GM12878 (cell line): ENCODE data around the gene ITIH5. TPM values are rescaled to one million over a fixed set of nuclear protein-coding genes. Genes with fewer than 3 reads are reported as not detected.

Experiments used
- ATAC-seq: fragments of 200-7000 bp; cut with Tn5 transposase; 3 replicates; pipeline ENCODE4 v1.9.1; 2020; ENCODE audit warnings: mild to moderate bottlenecking, moderate library complexity
- BruUV-seq: library from RNA; stranded (reverse); fragments of 400-500 nt; replicated peaks from 2 replicates; lab custom pipeline; 2021; lab: Mats Ljungman, UMichigan
- CTCF ChIA-PET: fragments of 300-600 bp; sonication (Branson Sonifier 250); formaldehyde crosslinking; extraction: SDS; loops from one replicate; lab custom pipeline; 2021; ENCODE audit warnings: inconsistent platforms; lab: Yijun Ruan, JAX
- POLR2A ChIA-PET: fragments of 350-600 bp; formaldehyde crosslinking; extraction: SDS; loops from one replicate; lab custom pipeline; 2021; ENCODE audit warnings: inconsistent platforms; lab: Charles Lee
- RAD21 ChIA-PET: fragments of 300-600 bp; sonication (Branson Sonifier 250); formaldehyde crosslinking; loops from one replicate; lab custom pipeline; 2023; ENCODE audit warnings: antibody characterized with exemption; ENCODE audit not compliant: unreplicated experiment; lab: Charles Lee
- SMC1A ChIA-PET: fragments of 300-600 bp; sonication (Branson Sonifier 250); formaldehyde crosslinking; loops from one replicate; lab custom pipeline; 2023; ENCODE audit not compliant: unreplicated experiment, uncharacterized antibody; lab: Charles Lee
- DNase-seq: peaks from one replicate; pipeline ENCODE4 v3.0.0-alpha.2; 2011; ENCODE audit warnings: low read depth, low spot score
- FAIRE-seq: peaks from 3 replicates; lab custom pipeline; 2011; peaks lifted over from hg19 to GRCh38; lab: Jason Lieb, UNC
- H2AFZ ChIP-seq: 2 replicates; pipeline ENCODE4 v1.6.0; 2011; ENCODE audit warnings: low read depth, low read length, control low read depth; ENCODE audit not compliant: control insufficient read depth
- H3K27ac ChIP-seq: 2 replicates; pipeline ENCODE4 v1.5.1; 2011; ENCODE audit warnings: control low read depth; ENCODE audit not compliant: control insufficient read depth, insufficient read depth
- H3K27me3 ChIP-seq, 2 experiments: replicated peaks in 1 of 2; 2 replicates each; pipeline versions ENCODE4 v1.6.0 to v1.6.1; 2011; ENCODE audit warnings: low read length in 1 of 2; ENCODE audit not compliant: control insufficient read depth in 2 of 2, insufficient read depth in 2 of 2
- H3K36me3 ChIP-seq, 2 experiments: 2 replicates each; pipeline ENCODE4 v1.5.1; 2011; ENCODE audit warnings: low read length in 1 of 2; ENCODE audit not compliant: control insufficient read depth in 2 of 2, insufficient read depth in 2 of 2
- H3K4me1 ChIP-seq: 2 replicates; pipeline ENCODE4 v1.6.1; 2011; ENCODE audit warnings: mild to moderate bottlenecking, low read length, moderate library complexity, mixed read lengths; ENCODE audit not compliant: control insufficient read depth, insufficient read depth
- H3K4me2 ChIP-seq: 2 replicates; pipeline ENCODE4 v1.6.0; 2011; ENCODE audit warnings: control low read depth; ENCODE audit not compliant: control insufficient read depth, insufficient read depth
- H3K4me3 ChIP-seq: fragments of 200-600 bp; sonication (generic); 2 replicates; pipeline ENCODE4 v1.5.1; 2016
- H3K79me2 ChIP-seq: 2 replicates; pipeline ENCODE4 v1.6.0; 2011; ENCODE audit warnings: low read length; ENCODE audit not compliant: control insufficient read depth, insufficient read depth
- H3K9ac ChIP-seq: 2 replicates; pipeline ENCODE4 v1.8.0; 2011; ENCODE audit warnings: low read length, control low read depth, mixed read lengths; ENCODE audit not compliant: control insufficient read depth, insufficient read depth
- H3K9me3 ChIP-seq: replicated peaks from 3 replicates; pipeline ENCODE4 v1.5.1; 2011; ENCODE audit warnings: mild to moderate bottlenecking, low read length; ENCODE audit not compliant: control insufficient read depth, insufficient read depth
- H4K20me1 ChIP-seq: 2 replicates; pipeline ENCODE4 v1.6.0; 2011; ENCODE audit not compliant: control insufficient read depth, insufficient read depth
- BCL3 ChIP-seq: IDR thresholded peaks from 2 replicates; pipeline ENCODE4 v1.6.1; 2011; ENCODE audit warnings: borderline replicate concordance, low read depth, mild to moderate bottlenecking, moderate library complexity, low read length; ENCODE audit not compliant: insufficient read depth, poor library complexity, severe bottlenecking
- CBFB ChIP-seq: IDR thresholded peaks from 2 replicates; pipeline ENCODE4 v1.6.1; 2016; ENCODE audit warnings: antibody characterized with exemption, low read depth
- CEBPZ ChIP-seq: fragments of 150-350 bp; IDR thresholded peaks from 2 replicates; pipeline ENCODE4 v1.6.1; 2016; ENCODE audit warnings: low read depth, low read length
- FOS ChIP-seq: IDR thresholded peaks from 3 replicates; pipeline ENCODE4 v1.6.1; 2011; ENCODE audit warnings: borderline replicate concordance; ENCODE audit not compliant: insufficient read length; ENCODE audit errors: extremely low read depth
- KLF5 ChIP-seq: fragments of 450-650 bp; IDR thresholded peaks from 2 replicates; pipeline ENCODE4 v1.6.1; 2014; ENCODE audit warnings: mild to moderate bottlenecking; ENCODE audit not compliant: partially characterized antibody
- MEF2A ChIP-seq: IDR thresholded peaks from 2 replicates; pipeline ENCODE4 v1.6.1; 2011; ENCODE audit warnings: low read depth, mild to moderate bottlenecking, low read length, moderate library complexity; ENCODE audit not compliant: insufficient read depth
- MYC ChIP-seq: IDR thresholded peaks from 2 replicates; pipeline ENCODE4 v1.6.1; 2011; ENCODE audit warnings: mild to moderate bottlenecking, low read length, moderate library complexity, inconsistent platforms; ENCODE audit not compliant: insufficient read depth, insufficient replicate concordance, insufficient read length, severe bottlenecking
- PML ChIP-seq: IDR thresholded peaks from 2 replicates; pipeline ENCODE4 v1.6.1; 2012; ENCODE audit warnings: low read length, inconsistent platforms
- RAD21 ChIP-seq: IDR thresholded peaks from 2 replicates; pipeline ENCODE4 v1.6.1; 2011; ENCODE audit warnings: mild to moderate bottlenecking, low read depth, low read length, moderate library complexity; ENCODE audit not compliant: insufficient read depth
- TAF1 ChIP-seq: IDR thresholded peaks from 2 replicates; pipeline ENCODE4 v1.6.1; 2011; ENCODE audit warnings: mild to moderate bottlenecking, low read depth, low read length, borderline replicate concordance
- ZBTB33 ChIP-seq: fragments of 450-650 bp; IDR thresholded peaks from 2 replicates; pipeline ENCODE4 v1.6.1; 2017; ENCODE audit warnings: mild to moderate bottlenecking
- ZNF217 ChIP-seq: fragments of 450-650 bp; IDR thresholded peaks from 2 replicates; pipeline ENCODE4 v1.6.1; 2017; ENCODE audit warnings: antibody characterized with exemption, mild to moderate bottlenecking
- WGBS: methylation state at CpG from one replicate; pipeline ENCODE4 v1.1.6; 2016; ENCODE audit warnings: low lambda C conversion rate; ENCODE audit not compliant: insufficient replicate concordance, insufficient coverage; ENCODE audit errors: missing lambda C conversion rate; 5-methylcytosine and 5-hydroxymethylcytosine counted together
- in situ Hi-C: fragments of 300-500 bp; cut with MboI; formaldehyde crosslinking; loops from 9 replicates; pipeline ENCODE4 v1.14.3; 2018; ENCODE audit warnings: mixed read lengths
- intact Hi-C: fragments of 100-400 bp; cut with micrococcal nuclease; formaldehyde crosslinking; loops from one replicate; pipeline ENCODE4 v1.14.2; 2022; ENCODE audit not compliant: unreplicated experiment
- polyA plus RNA-seq, 11 experiments: library from polyadenylated mRNA; depleted of rRNA in 4 of 11; unstranded in 6 of 11; stranded (reverse) in 5 of 11; fragments of >200 nt; fragmentation: Nextera tagmentation in 4 of 11; fragmentation: Illumina TruSeq in 1 of 11; extraction: Ambion mirVana in 4 of 11; extraction: Trizol in 1 of 11; gene quantifications; 1 replicate in 1 of 11; 2 replicates in 10 of 11; pipeline versions ENCODE4 v1.2.1 to v1.2.3, GENCODE V29; 2011 to 2016; ENCODE audit warnings: inconsistent platforms in 2 of 11, missing spikeins in 2 of 11, low read depth in 1 of 11
- total RNA-seq, 4 experiments: library from RNA; depleted of rRNA in 3 of 4; stranded (reverse); fragments of >200 nt in 3 of 4; fragmentation: Illumina TruSeq in 1 of 4; extraction: Trizol in 1 of 4; gene quantifications; 2 replicates each; pipeline versions ENCODE4 v1.2.1 to v1.2.3, GENCODE V29; 2013 to 2021

Gene ITIH5
- total and polyA plus RNA-seq, 10 of the 15 experiments (the other 5 are each of a cell fraction or from before 2014, with no cell fraction given), result 0.14 to 0.43 (median 0.21) TPM; not detected in 7

GRCh38 chr10:7605565-7606295, 61.0 kb downstream of the ITIH5 start (continued):
- no peak for TF ChIP-seq BCL3
- TF ChIP-seq FOS, result no peak
- no peak for TF ChIP-seq ZBTB33
- TF ChIP-seq CBFB, result no peak

- DNase-seq (no peak), FAIRE-seq (no peak), ATAC-seq (no peak)
- in situ Hi-C loops (no loop called here), intact Hi-C loops (no loop called here)
- BruUV-seq, result no TSS peak
- ChIA-PET POLR2A (no interaction called here), RAD21 (no interaction called here), SMC1A (interaction anchor here (1.3 to 1.8 kb wide), 2 partner anchors 10 to 76 kb away, joined by 5 read pairs; no protein-coding TSS in a partner anchor), CTCF (interaction anchor here (1.0 to 1.3 kb wide), 2 partner anchors 20 to 76 kb away, joined by 3 read pairs; no protein-coding TSS in a partner anchor)
- no peak overlapping the region for H3K4me3 ChIP-seq
- no peaks in the 10 kb centered on the region; a peak in 1 of 4 replicates for H3K27me3 ChIP-seq
- no peak overlapping the region for H3K4me2 ChIP-seq
- no peak overlapping the region for H3K27ac ChIP-seq
- no peaks in the 10 kb centered on the region for H3K36me3 ChIP-seq
- H3K79me2 ChIP-seq, result no peaks in the 10 kb centered on the region
- no peaks in the 10 kb centered on the region for H3K4me1 ChIP-seq
- H2AFZ ChIP-seq, result no peak overlapping the region
- no peaks in the 10 kb centered on the region for H4K20me1 ChIP-seq
- no peaks in the 10 kb centered on the region for H3K9me3 ChIP-seq
- no peak overlapping the region for H3K9ac ChIP-seq
- 23% methylated on average over 3 of the region's 3 CpGs for WGBS
- TF ChIP-seq MYC, result no peak
- no peak for TF ChIP-seq KLF5
- no peak for TF ChIP-seq ZNF217
- no peak for TF ChIP-seq BCL3
- no peak for TF ChIP-seq RAD21
- no peak for TF ChIP-seq MEF2A
- no peak for TF ChIP-seq TAF1
- TF ChIP-seq CEBPZ, result no peak
- no peak for TF ChIP-seq PML
These were observed 65.6 kb downstream of the ITIH5 start for GRCh38 chr10:7601023-7601656.
